ENCODE data around the gene SPEN.

DNA sequence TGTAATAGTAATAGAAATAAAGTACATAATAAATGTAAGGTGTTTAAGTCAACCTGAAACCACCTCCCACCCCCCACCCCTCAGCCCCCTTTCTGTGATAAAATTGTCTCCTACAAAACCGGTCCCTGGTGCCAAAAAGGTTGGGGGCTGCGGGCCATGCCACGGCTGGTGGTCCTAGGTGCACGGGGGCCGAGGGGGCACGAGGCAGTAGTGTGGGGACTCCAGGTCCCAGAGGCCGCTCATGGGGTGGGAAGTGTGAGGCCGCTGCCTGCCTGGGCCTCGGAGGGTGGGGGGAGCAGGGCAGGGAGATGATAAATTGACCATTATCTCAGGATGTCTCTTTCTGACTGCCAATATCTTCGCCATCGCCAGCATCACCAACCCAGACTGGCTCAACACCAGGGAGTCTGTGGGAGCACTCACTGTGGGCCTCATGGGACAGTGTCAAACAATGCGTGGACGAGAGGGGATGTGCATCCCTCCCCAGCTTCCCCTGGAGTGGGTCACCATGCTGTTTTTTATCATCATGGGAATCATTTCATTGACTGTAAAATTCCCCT, 121.9 kb downstream of the SPEN start:
- TF ChIP-seq, protein P1, sequence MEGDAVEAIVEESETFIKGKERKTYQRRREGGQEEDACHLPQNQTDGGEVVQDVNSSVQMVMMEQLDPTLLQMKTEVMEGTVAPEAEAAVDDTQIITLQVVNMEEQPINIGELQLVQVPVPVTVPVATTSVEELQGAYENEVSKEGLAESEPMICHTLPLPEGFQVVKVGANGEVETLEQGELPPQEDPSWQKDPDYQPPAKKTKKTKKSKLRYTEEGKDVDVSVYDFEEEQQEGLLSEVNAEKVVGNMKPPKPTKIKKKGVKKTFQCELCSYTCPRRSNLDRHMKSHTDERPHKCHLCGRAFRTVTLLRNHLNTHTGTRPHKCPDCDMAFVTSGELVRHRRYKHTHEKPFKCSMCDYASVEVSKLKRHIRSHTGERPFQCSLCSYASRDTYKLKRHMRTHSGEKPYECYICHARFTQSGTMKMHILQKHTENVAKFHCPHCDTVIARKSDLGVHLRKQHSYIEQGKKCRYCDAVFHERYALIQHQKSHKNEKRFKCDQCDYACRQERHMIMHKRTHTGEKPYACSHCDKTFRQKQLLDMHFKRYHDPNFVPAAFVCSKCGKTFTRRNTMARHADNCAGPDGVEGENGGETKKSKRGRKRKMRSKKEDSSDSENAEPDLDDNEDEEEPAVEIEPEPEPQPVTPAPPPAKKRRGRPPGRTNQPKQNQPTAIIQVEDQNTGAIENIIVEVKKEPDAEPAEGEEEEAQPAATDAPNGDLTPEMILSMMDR (IDR thresholded peaks at IDR 0.05), result no peak
- no peak for TF ChIP-seq POLR2A (IDR thresholded peaks at IDR 0.05)

All from lower leg skin (tissue), 3 donors.